ENCODE measurements around the gene DSG3. TPM values are rescaled to one million over a fixed set of nuclear protein-coding genes. Genes with fewer than 3 reads are reported as not detected.

DSG3 gene
- total and polyA plus RNA-seq, 2 of the 13 experiments (the other 11 are each of a cell fraction or from before 2014, with no cell fraction given): not detected

- TF ChIP-seq SNAPC5 (CRISPR knock-in tag; IDR thresholded peaks at IDR 0.05; ENCODE audit: borderline replicate concordance): no peak
- TF ChIP-seq TSC22D2 (CRISPR knock-in tag; IDR thresholded peaks at IDR 0.05; ENCODE audit: borderline replicate concordance): no peak
- no peak for TF ChIP-seq CSRNP2 (CRISPR knock-in tag; conservative IDR thresholded peaks at IDR 0.05; ENCODE audit: low read depth)
- TF ChIP-seq ZBTB4 (CRISPR knock-in tag; IDR thresholded peaks at IDR 0.05; ENCODE audit: borderline replicate concordance): no peak
- TF ChIP-seq SOX13 (IDR thresholded peaks at IDR 0.05): no peak
- TF ChIP-seq SOX13 (CRISPR knock-in tag; conservative IDR thresholded peaks at IDR 0.05 in 1 of 2, IDR thresholded peaks at IDR 0.05 in 1 of 2): peak in 1 of 2 experiments; percentile 45; a peak in 1 of 4 replicates
- no peak for TF ChIP-seq ZNF607 (CRISPR knock-in tag; IDR thresholded peaks at IDR 0.05; ENCODE audit: borderline replicate concordance)
- no peak for TF ChIP-seq BRD4 (CRISPR knock-in tag; IDR thresholded peaks at IDR 0.05)
- no peak for TF ChIP-seq CCDC6 (CRISPR knock-in tag; IDR thresholded peaks at IDR 0.05)
- TF ChIP-seq ZNF713 (CRISPR knock-in tag; IDR thresholded peaks at IDR 0.05): no peak
- TF ChIP-seq ZNF101 (CRISPR knock-in tag; IDR thresholded peaks at IDR 0.05; ENCODE audit: borderline replicate concordance, low read depth): no peak
- peak; percentile 78 for TF ChIP-seq FOSL2 (CRISPR knock-in tag; IDR thresholded peaks at IDR 0.05)
- no peak for TF ChIP-seq NFKB2 (CRISPR knock-in tag; IDR thresholded peaks at IDR 0.05; ENCODE audit: borderline replicate concordance)
- no peak for TF ChIP-seq MBD4 (IDR thresholded peaks at IDR 0.05; ENCODE audit: borderline replicate concordance, low read length)
- TF ChIP-seq ZNF572 (CRISPR knock-in tag; IDR thresholded peaks at IDR 0.05): no peak
- TF ChIP-seq ZNF530 (CRISPR knock-in tag; IDR thresholded peaks at IDR 0.05; ENCODE audit: low read depth): no peak
- TF ChIP-seq SKIL (CRISPR knock-in tag; IDR thresholded peaks at IDR 0.05; ENCODE audit: borderline replicate concordance): no peak
- TF ChIP-seq SMARCC2 (IDR thresholded peaks at IDR 0.05): no peak
- no peak for TF ChIP-seq KDM3A (CRISPR knock-in tag; IDR thresholded peaks at IDR 0.05; ENCODE audit: low read depth)
- TF ChIP-seq ELF3 (CRISPR knock-in tag; IDR thresholded peaks at IDR 0.05): peak; percentile 91
- no peak for TF ChIP-seq ATF1 (CRISPR knock-in tag; IDR thresholded peaks at IDR 0.05)
- TF ChIP-seq NCOA2 (CRISPR knock-in tag; IDR thresholded peaks at IDR 0.05): peak; percentile 57; the same call in 1 of the 2 replicates
- peak; percentile 44; the same call in 1 of the 2 replicates for TF ChIP-seq ISL2 (CRISPR knock-in tag; IDR thresholded peaks at IDR 0.05)
- TF ChIP-seq HOXA5 (CRISPR knock-in tag; IDR thresholded peaks at IDR 0.05): peak; percentile 88
- TF ChIP-seq ZNF317 (CRISPR knock-in tag; IDR thresholded peaks at IDR 0.05): no peak
Measured at GRCh38 chr18:31510319-31510718, 62.8 kb downstream of the DSG3 start (continued).
